GM21526 (cell line): Measurements from ENCODE around the gene PRTFDC1.
A peak's percentile ranks its signal among the peaks of the same experiment; 100 is the strongest.
"Not testable (repeated sequence)": the region's sequence is repeated elsewhere in the genome, so short reads cannot be mapped to it uniquely, and the experiment has no call there.

Experiments
- ATAC-seq: cut with Tn5 transposase; IDR thresholded peaks from one replicate; pipeline ENCODE4 v1.9.1; 2021; ENCODE audit warnings: moderate library complexity; ENCODE audit not compliant: unreplicated experiment, low FRiP score

Gene PRTFDC1

GRCh38 chr10:24968349-24968748 is 15.9 kb upstream of the PRTFDC1 start:
- ATAC-seq: no peak

DNA sequence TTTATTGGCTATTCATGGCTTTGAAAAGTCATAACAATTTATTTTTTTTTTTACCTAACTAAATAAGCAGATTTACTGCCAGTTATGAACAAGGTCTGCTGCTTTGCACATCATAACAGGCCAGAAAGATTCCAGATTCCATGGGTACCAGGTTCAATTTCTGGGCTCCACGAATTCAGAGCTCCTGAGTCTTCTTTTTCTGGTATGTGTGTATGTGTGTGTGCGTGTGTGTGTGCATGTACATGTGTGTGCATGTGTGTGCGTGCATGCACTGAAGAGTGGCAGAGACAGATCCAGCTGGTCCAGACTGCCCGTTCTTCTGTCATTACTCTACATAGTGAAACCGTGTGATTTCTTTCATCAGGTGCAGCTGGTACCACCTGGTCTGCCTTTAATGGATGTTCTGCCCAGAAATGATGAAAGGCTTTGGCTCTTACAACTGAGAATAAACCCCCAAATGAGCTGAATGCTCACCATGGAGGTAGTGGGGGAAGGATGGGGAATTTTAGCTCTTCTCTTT is 14.6 kb upstream of the PRTFDC1 start:
- ATAC-seq: no peak

DNA sequence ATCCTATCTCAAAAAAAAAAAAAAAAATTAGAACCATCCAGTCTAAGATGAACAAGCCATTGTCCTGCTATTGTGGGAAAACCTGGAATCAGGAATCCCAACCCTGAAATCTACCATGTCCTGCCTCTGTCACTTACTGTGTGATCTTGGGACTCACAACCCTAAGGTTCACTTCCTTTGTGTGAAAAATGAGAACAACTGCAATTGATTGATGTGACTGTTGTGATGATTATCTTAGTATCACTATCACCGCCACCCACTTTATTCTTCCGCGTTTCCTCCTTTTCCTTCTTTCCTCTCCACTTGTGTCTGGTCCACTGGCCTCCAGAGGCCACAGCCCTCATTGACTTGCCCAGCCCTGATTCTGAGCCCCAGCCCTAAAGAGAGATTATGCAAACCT is 12.6 kb upstream of the PRTFDC1 start:
- no peak for ATAC-seq

DNA sequence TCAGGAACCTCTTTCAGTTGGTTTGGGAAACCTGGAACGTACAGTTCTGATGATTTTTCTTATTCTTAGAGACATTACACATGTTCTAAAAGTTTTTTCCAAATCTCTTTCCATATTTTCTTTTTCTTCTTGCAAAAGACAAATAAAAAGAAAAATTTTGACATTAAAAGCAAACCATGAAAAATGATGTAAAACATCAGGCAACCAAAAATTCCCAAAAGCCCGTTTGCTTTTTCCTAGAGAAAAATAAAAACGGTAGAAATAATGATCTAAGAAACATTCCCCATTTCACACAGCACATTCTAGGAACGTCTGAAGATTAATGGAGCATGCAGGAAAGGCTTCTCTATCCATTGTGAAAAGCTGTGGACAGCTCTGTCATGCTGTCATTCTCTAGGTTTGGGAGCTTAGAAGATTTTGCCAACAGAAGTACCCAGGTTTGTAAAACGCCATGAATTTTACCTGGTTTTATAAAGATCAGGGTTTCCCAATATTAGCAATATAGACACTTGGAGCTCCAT is 11.2 kb upstream of the PRTFDC1 start:
- ATAC-seq: no peak

DNA sequence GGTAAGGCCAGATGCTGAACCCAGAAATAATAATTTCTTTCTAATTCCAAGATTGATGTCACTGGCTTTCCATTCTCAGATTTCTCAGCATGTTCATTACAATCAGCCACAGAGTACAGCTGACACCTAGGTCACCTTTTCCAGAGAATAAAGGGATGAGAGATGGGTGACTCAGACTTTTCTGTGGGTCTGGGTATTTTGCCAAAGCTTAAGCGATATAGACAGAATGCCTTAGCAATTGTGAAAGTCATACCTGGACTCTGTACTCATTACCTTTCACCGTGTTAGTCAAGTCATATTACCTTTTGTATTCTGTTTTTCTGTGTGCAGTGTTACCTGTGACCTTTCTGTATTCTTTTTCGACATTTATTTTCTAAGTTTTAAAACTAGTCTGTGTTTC is 10.6 kb upstream of the PRTFDC1 start:
- ATAC-seq: no peak

DNA sequence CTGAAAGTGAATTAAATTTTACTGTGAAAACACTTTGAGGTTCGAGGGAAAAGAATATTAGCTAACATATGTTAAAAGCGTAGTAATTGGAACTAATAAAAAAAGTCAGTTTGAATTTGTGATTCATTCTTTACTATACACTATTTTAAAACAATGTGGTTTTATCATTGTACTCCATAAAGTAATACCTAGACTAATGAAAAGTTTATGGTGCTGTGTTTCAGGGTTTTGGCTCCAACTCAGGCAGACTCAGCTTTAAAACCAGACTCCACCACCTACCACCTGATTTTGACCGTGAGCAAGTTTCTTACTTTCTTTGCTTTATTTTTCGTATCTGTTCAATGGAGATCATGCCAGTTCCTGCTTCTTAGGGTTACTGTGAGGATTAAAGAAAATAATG is 9.2 kb upstream of the PRTFDC1 start:
- ATAC-seq: no peak

DNA sequence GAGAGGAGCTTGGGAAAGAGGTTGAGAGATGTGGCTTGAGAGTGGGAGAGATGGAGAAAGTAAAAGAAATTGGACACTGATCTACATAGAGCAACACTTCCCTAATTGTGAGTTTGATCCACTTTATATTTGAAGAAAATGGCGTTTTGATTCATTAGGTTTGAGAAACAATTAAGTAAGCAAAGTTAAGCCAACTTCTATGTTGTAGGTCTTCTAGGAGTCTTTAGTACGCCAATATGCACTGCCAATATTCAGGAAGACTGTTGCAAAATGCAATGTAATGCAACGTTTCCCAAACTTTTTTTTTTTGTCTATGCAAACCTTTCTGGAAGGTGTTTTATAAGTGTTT is 7.0 kb upstream of the PRTFDC1 start:
- ATAC-seq: no peak

DNA sequence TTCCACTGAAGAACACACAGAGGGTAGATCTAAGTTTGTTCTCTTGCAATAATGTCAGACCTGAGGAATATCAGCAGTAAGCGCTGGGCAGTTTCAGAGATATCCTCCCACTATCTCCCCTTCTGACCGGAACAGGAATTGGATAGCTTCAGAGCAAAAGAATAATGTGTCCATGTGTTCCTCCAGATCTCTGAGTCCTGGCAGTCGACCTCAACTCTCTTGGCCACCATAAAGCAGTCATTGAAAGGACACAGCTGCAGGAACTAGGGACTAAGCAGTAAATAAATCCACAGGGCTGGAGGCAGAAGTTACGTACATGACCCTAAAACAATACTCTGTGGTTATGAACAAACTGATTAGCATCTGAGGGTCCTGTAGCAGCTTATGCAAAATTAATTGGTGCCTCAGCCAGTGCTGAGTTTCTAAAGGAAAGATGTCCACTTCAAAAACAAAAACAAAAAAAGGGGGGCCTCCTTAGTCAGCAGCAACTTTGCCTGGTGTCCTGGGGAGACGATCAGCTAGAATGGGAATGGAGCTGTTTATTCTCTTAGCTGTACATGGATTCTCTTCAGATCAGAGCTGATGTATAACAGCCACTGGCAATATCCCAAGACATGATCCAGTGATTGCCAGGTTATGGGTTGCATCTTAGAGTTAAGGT is 6.4 kb upstream of the PRTFDC1 start:
- ATAC-seq: no peak

- no peak for ATAC-seq
These were observed 5.8 kb upstream of the PRTFDC1 start for GRCh38 chr10:24958091-24958720.

DNA sequence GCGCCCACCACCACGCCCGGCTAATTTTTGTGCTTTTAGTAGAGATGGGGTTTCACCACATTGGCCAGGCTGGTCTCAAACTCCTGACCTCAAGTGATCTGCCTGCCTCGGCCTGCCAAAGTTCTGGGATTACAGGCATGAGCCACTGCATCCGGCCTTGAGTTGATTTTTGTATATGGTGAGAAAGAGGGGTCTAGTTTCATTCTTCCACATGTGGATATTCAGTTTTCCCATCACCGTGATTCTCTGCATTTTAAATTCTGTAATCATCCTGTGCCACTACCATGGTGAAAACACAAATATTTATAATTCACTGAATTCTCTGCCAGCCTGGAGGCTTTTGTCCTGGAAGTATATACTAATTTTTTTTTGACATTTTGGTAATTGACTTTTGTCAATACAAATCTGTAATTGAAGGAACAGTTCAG is 5.2 kb upstream of the PRTFDC1 start:
- not testable (repeated sequence) for ATAC-seq

- ATAC-seq: no peak
These were observed 1.3 kb upstream of the PRTFDC1 start for GRCh38 chr10:24953675-24954074.

DNA sequence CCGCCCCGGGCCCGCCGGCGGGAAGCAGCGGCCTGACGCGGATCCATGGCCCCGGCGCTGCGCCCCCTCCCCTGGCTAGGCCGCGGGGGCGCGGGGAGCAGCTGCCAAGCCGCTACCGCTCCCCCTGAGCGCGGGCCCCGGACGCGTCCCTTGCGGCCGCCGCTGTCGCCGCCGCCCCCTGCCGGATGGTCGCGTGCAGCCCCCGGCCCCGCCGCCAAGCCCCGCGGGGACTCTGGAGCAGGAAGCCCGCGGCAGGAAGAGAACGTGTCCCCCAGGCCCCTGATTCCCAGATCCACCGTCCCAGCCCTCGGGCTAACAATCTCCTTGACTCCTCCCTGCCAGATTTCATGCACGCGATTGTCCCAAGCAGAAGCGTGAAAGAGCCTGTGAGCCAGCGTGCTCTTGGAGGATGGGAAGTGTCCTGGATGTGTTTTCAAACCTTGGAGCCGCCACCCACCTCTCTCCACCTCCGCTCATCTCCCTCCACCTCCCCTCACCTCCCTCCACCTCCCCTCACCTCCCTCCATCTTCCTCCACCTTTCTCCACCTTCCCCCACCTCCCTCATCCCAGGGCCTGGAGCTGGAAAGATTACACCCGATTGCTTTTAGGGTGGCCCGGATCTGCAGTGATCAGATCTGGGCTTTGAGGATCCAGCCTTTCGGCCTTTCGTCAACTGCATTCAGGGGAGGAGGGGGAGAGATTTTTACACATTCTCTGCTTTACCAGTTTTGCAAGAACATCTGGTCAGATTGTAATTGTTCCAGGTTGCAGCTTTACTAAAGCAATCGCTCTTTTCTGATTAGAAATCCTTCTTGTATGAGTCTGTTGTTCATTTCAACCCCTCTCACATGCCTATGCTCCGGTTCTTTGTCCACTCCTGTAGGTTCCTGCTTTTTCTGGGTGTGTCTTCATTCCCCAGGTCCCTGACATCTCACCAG is 570 bp upstream of the PRTFDC1 start:
- ATAC-seq: peak; percentile 52

DNA sequence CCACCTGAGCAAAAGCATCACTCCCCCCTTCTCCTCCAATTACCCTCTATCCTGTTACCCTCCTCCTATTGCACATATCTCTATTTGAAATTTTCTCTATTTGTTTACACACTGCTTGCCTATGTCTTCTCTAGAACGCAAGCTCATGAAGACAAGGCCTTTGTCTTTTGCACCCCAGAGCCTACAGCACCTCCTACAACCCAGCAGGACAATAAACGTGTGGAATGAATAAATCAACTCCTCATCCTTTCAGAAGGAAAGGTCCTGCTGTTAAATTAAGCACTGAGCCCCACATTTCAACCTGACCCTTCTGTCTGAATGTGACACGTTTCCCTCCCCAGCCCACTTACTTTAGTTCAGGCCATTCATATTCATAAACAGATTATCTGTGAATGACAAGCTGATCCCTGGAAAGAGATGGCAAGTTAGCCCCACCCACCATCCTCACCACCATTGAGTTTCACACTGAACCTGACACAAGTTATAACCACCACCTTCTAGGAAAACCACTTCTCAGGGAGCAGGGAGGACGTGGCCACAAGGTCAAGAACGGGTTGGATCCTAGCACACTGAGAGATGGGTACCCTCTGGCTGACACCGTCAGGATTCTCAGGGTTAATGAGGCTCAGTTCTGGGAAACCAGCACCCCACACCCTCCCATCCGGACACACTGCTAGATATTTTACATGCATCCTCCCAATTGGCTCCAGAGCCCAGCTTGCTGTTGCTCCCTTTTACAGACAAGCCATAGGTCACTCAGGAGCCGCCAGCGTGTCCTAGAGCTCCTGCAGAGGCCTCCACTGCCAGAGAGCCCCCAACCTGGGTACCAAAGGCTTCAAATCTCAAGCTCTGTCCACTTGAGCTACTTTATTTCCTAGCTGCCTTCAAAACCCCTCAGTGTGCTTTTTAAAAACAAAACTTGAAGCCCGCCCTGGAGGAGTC is 934 bp downstream of the PRTFDC1 start:
- no peak for ATAC-seq

DNA sequence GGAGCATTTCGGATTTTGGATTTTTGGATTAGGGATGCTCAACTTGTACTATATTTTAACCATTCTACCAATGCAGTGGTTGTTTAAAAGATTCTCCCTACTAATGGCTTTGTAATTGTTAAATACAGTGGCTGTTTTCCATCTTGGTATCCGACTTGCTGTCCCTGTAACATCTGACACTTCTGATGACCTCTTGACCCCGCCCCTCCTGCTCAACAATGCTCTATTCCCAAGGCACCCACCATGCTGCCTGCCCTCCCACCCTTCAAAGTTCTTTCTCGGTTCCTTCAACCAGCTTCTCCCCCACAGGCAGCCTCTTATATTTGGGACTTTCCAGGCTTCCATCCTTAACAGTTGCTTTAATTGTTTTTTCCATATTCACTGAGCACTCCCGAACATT is 2.0 kb downstream of the PRTFDC1 start:
- ATAC-seq: no peak

DNA sequence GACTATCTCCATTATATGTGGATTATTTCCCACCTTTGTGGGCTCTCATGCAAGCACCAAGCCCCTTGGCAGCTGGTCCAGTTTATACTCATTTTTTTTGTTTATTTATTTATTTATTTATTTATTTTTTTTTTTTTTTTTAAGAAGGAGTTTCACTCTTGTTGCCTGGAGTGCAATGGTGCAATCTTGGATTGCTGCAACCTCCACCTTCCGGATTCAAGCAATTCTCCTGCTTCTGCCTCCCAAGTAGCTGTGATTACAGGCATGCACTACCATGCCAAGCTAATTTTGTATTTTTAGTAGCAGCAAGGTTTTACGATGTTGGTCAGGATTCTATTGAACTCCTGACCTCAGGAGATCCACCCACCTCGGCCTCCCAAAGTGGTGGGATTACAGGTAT is 2.8 kb downstream of the PRTFDC1 start:
- no peak for ATAC-seq

- ATAC-seq: peak; percentile 54
These were observed 4.9 kb downstream of the PRTFDC1 start for GRCh38 chr10:24947304-24948097.

DNA sequence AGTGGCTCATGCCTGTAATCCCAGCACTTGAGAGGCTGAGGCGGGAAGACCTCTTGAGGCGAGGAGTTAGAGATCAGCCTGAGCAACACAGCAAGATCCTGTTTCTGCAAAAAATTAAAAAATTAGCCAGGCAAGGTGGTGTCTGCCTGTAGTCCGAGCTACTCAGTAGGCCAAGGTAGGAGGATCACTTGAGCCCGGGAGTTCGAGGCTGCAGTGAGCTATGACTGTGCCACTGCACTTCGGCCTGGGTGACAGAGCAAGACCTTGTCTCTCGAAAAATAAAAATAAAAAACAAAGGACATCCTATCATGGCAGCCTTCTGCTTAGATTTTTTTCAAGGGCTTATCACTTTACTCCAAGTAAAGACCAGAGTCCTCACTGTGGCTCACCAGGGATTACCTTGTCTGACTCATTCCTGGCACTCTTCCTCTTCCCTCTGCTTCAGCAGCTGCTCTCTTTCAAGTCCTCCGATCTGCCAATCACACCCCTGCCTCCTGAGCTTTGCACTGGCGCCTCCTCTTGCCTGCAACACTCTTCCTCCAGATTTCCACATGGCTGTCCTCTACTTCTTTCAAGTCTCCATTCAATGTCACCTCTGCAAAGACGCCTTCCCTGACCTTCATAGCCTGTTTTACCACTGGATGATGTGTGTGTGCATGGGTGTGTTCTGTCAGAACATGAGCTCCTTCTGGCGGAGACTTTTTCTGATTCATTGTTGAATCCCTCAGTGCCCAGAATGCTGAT is 7.7 kb downstream of the PRTFDC1 start:
- ATAC-seq: no peak

DNA sequence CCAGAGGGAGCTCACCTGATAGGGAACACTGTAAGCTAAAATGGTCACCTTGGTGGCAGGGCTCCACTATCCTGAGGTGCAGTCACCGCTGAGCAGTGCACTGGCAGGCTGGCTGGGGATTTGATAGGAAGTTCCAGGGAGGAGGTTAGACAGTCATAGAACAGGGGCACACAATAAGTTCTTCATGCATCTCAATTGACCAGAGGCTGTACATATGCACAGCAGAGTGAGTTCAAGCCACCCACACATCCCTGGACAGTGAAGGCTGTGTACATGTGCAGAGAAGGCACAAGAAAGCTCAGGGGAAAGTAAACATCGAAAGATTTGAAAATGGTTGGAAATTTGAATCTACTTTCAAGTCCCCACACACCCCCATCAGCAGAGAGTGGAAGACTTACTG is 13.9 kb downstream of the PRTFDC1 start:
- no peak for ATAC-seq

- ATAC-seq: no peak
These were observed 14.3 kb downstream of the PRTFDC1 start for GRCh38 chr10:24938076-24938475.
